ENCODE results near the gene COL25A1.

COL25A1 gene
- 0 to 0.27 reads per million in 2 donors for total RNA-seq

DNA sequence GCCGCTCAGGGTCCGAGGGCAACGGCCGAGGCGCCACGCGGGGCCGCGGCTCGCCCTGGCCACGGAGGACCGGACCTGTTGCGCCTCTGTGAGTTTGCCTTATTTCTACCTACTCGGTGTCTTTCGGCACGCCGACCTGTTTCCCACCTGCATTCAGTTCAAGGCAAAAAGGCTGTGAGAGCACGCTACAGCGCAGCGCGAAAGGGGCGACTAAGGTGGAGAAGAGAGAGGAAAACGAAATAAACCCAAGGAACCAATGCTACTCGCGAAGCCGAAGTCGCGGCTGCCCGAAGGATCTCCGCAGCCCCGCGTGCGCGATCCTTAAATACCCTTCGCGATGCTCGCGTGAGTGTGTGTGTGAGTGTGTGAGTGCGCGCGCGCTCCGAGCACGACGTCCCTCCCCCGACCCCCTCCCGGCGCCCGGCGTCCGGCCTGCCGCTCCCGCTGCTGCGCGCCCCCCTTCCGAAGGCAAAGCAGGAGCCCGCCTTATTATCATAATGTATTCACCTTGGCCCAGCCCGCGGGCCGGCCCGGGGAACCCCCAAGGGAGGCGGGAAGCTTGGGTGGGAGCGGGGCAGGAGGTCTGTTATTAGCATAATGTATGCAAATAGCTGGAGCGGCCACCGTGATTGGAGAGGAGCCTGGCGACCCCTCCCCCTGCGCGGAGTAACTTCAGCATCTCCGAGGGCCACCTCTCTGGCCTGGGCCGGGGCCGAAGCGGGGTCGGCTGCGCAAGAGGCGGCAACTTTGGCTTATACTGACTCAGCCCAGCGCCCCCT lies at the start of gene COL25A1:
TSS of gene COL25A1 (minus strand) at position 298 of the 779 bp plus-strand sequence.
- DNase-seq, result peak; percentile 2 to 38 (median 20)

DNA sequence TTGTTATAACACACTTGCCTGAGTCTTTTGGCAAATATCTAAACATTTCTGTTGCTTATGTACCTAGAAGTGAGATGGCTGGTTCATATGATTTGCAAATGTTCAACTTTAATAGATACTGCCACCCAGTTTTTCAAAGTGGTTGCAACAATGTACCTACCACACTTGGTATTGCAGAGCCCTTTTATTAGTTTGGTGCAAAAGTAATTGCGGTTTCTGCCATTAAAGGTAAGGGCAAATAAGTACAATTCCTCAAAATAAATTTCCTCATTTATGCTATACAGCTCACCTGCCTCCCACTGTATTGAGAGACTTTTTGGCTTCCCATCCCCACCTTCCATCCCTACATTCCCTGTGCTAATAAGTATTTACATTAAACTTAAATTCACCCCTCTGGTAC lies 47.7 kb upstream of the COL25A1 start:
- DNase-seq, result no peak

DNA sequence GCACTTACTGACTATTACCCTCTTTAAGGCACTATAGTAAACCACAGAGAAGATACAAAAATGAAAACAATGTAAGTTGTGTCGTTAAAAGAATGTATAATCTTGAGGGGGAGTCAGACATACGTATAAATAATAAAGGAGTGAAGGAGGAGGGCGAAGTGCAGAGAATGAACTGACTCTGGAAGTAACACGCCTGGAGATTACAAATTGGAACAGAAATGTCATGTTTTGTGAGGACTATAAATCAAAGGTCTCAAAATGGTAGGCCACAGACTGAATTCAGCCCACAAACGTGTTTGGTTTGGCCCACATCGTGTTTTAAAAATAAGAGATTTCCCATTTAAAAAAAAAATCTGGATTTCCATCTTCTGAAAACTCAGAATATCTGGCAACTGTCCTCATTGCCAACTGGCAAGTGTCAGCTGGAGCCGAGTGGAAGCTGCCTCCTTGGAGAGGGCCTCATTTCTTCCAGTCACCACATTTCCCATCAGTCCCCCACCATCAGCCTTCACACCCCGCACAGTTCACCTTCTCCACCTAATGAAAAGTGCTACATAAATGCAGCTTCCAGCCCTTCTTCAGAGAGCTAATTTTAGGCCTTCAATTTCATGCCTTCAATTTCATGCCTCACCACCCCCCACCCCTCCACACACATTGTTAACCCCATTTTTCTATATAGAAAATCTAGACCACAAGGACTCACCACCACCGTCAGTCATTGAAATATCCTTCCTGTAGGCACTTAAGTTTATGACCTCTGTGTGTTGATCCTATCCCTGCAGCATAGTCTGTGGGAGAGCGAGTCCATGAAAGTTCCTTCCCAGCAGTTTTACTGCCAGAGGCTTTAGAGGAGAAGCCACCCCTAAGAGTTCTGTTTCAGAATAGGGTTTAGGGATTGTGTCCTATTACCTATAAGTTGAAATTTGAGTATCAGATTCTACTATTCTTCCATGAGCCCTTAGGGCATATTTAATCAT lies 32.0 kb upstream of the COL25A1 start:
- no peak for DNase-seq

DNA sequence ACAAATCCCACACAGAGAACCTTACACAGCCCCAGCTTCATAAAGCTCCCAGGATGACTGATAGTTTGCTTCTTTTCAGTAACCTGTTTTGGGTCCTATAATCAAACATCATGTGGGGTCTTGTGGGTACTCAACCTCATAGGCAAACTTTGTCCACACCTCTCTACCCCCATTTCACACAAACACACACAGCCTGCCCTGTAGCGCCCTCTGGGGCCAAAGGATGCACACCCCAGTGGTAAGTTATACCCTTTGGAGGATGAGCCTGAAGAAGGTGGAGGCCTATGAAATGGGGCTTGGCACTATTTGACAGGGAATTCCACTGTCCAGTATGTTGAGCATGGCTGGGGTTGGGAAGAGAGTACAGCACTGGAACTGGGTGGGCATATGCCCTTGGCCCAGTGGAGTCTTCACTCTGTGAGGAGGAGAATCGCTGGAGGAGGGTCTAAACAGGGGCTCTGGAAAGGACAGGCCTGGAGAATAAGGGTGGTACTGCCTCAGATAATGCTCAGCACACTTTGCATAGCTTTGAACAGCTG lies 30.5 kb upstream of the COL25A1 start:
- peak in 1 of 5 experiments; percentile 3 for DNase-seq

DNA sequence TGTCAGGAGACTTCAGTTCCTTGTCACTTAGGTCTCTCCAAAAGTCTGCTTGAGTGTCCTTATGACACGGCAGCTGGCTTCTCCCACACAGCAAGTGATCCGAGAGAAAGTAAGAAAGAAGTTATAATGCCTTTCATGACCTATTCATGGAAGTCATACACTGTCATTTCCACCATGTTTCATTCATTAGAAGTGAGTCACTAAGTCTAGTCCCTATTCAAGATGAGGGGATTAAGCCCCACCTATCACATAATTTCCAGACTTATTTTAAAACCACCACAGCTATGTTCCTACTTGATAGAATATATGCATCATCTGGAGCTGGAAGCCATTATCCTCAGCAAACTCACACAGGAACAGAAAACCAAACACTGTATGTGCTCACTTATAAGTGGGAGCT lies 25.2 kb upstream of the COL25A1 start:
- no peak for DNase-seq

DNA sequence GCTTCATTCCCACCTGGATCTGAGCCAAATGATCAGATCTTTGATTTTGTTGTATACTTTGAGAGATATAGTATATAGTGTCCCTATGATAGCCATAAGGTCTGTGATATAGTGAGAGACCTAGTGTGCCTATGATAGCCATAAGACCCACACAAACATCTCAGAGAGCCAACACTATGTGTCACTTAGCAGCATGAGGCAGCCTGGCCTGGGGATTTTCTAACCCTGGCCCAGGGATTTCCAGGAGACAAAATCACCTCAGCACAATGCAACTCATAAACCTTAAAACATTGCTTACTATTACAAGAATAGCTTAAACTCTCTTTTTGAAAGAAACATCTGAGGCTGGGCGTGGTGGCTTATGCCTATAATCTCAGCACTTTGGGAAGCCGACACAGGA lies 23.2 kb upstream of the COL25A1 start:
- DNase-seq, result no peak

DNA sequence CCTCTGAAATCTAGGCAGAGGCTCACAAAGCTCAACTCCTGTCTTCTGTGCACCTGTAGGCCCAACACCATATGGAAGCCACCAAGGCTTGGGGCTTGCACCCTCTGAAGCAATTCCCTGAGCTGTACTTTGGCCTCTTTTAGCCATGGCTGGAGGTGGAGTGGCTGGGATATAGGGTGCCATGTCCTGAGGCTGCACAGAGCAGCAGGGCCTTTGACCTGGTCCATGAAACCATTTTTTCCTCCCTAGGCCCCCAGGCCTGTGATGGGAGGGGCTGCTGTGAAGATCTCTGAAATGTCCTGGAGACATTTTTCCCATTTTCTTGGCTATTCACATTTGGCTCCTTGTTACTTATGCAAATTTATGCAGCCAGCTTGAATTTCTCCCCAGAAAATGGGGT lies 20.9 kb upstream of the COL25A1 start:
- DNase-seq, result no peak

DNA sequence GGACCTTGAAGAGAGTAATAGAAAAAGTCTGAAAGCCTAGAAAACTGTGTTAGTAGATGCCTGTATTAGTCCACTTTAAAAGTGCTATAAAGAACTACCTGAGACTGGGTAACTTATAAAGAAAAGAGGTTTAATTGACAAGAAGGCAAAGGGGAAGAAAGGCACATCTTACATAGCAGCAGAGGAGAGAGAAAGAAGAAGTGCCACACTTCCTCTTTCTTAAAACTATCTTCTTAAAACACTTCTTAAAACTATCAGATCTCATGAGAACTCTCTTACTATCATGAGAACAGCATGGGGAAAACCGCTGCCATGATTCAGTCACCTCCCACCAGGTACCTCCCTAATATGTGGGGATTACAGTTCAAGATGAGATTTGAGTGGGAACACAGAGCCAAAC lies 18.8 kb upstream of the COL25A1 start:
- no peak for DNase-seq

DNA sequence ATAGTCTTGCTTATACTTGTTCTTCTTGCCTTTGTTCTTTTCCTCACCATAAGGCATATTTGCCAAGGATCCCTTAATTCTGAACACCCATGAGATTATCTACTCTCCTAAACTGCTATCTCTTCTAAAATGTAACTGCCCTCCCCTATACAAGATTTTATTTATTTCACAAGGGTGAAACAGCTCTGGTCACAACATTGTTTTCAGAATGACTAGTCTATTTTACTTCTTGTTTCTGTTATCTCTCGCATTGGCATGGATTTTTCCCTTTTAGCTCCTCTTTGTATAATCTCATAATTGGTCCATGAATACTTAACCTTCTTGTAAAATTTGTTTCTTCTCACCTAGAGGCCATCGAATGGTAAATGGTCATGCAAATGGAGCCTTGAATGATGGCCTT lies 17.2 kb upstream of the COL25A1 start:
- no peak for DNase-seq

DNA sequence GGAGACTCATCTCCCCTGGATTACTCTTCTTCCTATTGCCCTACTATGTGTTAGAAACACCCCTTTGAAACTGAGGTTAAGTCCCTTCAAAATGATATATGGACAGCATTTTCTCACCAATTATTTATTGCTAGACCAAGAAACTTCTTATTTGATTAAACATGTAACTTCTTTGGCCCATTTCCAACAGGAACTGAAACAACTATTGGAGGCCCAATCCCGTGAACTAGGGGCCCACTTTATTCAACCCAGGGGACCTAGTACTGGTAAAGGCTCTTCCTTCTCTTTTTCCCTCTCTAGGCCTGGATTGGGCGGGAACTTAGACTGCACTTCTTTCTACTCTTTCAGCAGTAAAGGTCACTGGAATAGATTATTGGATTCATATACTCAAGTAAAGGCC lies 16.7 kb upstream of the COL25A1 start:
- DNase-seq, result no peak

DNA sequence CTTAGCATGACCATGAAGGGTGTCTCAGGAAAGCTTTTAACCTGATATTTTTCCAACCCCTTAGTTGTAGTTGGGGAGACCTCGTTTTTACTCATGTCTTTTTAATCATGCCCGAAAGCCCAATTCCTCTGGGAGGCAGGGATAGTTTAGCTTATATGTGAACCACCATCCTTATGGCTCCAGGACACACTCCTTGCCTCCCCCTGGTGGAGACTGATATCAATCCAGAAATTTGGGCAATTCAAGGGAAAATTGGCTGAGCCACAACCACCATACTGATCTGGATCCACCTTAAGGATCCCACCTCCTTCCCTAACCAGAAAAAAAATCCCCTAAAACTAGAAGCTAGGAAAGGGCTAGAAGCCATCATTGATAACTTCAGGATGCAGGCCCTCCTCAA lies 13.4 kb upstream of the COL25A1 start:
- no peak for DNase-seq

DNA sequence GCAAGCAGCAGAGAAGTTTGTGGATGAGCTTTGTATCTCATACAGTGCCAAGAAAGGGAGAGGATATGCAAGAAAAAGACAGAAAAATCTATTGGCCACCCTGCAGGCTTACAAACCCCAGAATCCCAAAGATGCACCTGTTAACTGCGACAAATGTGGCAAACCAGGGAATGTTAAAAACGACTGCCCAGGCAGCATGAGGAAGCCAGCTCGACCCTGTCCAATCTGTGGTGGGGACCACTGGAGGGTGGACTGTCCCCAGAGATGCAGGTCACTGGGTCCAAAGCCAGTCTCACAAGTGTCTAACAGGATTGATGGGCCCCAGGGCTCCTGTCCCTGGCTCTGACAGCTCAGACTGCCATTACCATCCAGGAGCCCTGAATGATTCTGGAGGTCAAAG lies 12.9 kb upstream of the COL25A1 start:
- DNase-seq, result no peak

DNA sequence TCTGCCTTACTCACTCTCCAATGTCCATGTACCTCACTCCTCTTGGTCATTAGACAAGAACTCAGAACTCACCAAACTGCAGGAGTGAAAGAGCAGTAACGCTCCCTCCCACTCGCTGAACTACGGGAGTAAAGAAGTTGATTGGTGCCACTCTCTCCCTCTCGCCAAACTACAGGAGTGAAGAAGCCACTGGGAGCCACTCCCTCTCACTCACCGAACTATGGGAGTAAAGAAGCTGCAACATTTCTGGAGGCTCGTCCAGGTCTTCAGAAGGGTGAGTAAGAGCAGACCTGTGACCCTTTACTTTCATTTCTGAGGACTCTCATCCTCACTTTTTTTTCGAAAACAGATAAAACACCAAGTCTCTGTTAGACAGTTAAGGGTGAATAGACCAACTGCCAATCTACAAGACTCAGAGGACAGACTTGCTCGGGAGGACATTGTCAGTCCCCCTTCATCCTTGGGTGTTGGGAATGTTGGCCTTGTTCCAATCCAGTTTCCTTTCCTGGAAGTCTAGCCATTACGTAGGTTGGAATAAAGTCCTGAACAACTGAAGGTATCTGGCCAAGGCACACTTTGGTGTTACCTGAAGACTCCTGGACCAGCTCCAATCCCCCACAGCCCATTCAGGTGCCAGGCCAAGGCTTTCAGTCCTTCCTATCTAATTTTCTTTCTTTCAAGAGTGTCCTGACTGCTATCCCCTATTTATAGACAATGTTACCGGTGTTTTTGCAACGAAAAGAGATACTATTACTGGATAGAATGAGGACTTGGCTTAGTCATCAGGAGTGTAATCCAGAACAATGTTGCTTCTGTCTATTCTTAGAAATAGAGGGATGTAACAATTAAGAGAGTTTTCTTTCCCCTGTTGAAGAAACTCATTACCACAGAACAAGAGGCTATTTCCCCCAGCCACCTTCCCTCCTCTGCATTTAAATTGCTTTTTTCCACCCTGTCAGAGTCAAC lies 11.0 kb upstream of the COL25A1 start:
- no peak for DNase-seq

DNA sequence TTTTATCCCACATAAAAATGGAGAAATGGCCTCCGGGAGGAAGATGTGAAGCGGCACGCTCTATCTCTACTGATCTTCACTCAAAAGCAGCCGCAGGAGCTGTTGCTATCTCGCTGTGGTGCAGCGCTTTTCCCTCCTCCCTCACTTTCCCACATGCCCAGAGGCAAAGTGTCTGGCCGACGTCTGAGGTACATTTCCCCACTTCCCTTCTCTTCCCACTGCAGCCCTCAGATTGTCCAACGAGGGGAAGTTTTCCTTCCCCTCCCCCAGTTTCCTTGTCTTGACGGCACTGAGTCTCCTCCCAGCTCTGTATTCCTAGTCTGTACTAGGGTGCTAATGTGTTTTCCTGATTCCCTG lies 660 bp upstream of the COL25A1 start:
- no peak for DNase-seq

DNA sequence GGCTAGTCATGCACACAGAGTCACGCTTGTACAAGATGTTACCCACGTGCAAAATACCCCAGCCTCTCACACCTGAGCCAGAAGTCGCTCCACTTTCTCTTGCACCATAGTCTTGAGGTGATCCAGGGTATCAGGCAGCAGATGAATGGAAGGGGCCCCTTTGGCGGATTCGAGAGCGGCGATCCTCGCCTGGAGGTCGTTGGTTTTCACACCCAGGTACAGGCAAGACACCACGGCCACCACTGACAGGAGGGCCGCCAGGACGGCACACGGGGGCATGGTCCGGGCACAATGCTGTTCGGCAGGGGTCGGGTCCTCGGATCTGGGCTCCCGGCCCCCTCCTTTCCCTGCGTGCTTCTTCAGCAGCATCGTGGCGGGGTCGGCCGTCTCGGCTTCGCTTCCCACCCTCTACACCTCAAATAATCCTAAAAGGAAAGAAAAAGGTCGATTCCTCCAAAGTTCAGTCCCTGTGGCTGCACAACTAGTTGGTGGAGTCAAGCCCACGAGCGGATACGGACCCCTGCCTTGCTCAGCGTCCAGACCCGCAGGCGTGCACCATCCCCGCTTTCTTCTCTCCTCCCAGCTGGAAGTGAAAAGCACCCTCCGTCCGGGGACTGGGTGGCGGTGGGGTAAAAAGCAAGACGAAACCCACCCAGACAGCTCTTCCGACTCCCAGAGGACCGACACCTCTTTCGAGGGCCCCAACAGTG lies 652 bp downstream of the COL25A1 start:
- DNase-seq, result peak in 1 of 5 experiments; percentile 1

DNA sequence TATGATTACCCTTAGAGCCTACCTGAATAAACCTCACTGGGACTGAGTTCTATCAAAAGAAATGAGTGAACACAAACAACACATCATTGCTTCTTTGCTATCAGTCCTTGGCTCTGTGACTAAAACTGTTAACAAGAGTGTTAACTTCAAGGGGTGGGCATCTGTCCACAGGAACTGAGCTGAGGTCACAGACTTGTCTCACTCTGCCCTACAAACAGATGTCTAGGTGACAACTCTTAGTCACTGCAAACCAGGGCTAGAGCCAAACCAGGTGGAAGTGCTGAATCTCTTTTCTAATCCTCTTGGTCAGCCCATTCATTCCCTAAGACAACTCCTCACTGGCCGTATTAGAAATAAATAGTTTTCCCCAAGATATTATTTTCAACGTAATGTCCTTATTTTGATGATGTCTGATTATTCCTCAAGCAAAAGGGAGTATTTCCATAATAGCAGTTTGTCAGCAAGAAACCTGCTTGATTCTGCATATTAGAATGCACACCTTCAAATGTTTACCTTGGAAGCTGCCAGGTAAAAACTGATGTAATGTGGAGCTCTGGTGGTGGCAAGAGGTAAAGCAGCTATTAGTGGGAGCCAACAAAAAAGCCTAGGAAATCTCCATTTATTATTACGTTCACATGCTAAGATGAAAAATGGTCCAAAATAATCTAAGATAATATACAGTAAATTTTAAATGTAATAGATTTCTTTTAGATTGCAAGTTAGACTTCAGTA lies 4.0 kb downstream of the COL25A1 start:
- DNase-seq, result no peak

DNA sequence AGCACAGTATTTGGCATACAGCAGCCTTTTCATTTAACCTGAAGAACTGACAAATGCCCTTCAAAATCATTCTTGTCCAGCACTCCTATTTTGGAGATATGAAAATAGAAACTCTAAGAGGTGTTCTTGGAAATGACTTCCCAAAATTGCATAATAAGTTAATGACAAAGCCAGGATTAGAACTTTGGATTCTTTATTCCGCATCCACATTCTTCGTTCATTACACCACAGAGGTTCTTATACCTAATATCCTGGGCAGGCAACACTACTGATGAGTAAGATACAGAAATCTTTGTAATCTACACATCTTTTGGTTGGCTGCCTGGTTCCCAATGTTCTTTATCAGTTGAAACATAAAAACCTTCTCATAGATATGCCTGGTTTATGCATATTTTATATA lies 5.9 kb downstream of the COL25A1 start:
- no peak for DNase-seq

DNA sequence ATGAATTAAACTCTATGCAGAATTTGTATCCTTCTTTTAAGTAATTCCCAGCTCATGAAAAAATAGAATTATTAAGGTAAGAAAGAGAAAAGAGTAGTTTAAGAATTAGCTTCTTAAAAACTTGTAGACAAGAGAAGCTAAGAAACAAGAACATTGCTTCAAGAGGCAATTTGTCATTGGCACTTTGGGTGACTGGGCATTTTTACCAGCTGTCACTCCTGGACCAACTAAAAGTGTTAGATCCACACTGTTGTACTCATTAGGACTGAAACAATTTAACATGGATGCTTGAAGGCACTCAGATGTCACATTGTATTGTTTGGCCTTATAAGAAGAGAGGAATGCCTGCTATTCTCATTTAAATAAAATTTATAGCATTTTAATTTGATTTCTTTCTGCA lies 7.4 kb downstream of the COL25A1 start:
- no peak for DNase-seq

DNA sequence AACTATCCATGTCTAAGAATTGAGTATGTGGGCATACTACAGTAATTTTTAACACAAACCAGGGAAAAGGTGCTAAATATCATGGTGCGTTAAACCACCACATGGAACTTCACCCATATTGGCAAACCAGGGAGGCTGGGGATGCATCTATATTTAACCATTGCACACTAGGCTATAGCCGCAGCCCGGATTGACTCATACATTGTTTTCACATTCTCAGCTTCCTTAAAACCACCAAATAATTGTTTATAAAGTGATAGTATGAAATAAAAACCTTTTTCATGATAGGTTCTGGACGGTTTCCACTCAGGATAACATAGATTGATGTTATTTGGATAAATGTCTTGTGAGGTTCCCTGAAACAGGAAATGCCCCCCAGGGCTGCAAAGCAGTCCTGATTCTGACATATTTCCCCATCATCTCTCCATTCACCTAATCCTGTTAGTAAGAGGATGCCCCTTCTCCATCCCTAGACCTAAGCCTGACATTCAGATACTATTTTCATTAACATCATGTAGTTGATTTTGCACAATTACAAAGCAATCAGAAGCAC lies 7.9 kb downstream of the COL25A1 start:
- no peak for DNase-seq

DNA sequence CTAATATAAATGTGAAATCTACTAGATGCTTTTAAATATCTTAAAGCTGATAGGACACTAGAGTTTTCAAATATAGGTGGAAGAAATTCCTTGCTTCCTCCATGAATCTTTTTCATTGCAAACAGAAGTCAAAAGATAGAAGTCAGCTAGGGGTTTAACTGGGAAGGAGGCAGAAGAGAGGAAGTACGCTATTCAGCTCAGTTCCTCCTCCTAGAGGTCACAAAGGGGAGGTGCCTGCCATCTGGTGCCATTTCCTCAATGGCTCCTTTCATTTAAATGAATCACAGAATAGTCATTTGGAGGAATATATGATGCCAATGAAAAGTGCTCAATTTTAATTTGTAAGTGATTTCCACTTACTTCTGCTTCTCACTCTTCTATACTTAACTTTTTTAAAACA lies 8.5 kb downstream of the COL25A1 start:
- peak in 1 of 5 experiments; percentile 43 for DNase-seq

All from T-helper 2 cell (primary cell).